Activated gamma-delta T cell treated with anti-CD3 and anti-CD28 coated beads, Interleukin-2, amount 50 U/mL, for 16 hours (primary cell): ENCODE measurements around the gene MARS2.
"Not testable (repeated sequence)": the region's sequence is repeated elsewhere in the genome, so short reads cannot be mapped to it uniquely, and the experiment has no call there.

Source experiments
- DNase-seq: peaks from one replicate; pipeline ENCODE4 v3.0.0-alpha.2; 2020; ENCODE audit warnings: low read depth

The MARS2 gene

DNA sequence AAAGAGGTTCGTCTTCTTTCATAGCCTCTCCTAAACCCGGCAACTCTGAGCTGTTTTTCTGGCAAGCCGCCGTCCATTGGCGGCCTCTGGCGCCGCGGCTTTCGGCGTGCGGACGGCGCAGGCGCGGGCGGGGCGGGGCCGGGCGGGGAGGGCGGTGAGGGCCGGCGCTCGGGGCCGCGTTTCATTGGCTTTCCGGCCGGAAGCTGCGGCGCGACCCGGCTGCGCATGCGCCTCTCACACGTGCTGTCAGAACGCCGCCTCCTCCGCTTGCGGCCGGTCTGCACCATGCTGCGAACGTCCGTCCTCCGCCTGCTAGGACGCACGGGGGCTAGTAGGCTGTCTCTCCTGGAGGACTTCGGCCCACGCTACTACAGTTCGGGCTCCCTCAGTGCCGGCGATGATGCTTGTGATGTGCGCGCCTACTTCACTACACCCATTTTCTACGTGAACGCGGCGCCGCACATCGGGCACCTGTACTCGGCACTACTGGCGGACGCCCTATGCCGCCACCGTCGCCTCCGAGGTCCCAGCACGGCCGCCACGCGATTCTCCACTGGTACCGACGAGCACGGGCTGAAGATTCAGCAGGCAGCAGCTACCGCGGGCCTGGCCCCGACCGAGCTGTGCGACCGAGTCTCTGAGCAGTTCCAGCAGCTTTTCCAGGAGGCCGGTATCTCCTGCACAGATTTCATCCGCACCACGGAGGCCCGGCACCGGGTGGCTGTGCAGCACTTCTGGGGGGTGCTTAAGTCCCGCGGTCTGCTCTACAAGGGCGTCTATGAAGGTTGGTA lies at the start of gene MARS2:
Gene MARS2, plus strand, starts transcription at position 249 of the 791 bp plus-strand sequence. Its CDS starts 37 bp downstream, at position 286.
- peak; percentile 89 for DNase-seq

DNA sequence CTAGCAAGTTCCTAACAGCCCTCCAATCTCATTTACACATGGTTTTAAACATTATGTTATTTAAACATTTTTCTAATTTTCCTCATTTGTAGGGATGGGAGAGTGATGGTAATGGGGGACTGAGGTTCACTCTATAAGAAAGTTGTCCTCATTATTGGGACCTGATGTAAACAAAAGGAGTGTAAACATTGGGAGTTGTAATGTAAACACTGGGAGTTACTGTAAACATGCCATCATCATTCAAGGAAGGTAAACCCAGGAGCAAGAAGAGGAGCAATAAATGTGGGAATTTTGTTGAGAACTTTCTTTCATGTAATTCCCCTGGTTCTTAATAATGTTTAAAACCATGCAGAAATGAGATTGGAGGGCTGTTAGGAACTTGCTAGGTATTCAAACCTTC lies 47.6 kb upstream of the MARS2 start:
- DNase-seq, result no peak

DNA sequence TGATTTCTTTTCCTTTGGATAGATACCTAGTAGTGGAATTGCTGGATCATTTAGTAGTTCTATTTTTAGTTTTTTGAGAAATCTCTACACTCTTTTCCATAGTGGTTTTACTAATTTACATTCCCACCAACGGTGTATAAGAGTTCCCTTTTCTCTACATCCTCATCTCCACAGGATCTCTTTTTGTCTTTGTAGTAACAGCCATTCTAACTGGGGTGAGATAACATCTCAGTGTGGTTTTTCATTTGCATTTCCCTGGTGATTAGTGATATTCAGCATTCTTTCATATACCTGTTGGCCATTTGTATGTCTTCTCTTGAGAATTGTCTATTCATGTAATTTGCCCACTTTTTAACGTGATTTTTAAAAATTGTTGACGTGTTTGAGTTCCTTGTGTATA lies 43.5 kb upstream of the MARS2 start:
- DNase-seq, result no peak

DNA sequence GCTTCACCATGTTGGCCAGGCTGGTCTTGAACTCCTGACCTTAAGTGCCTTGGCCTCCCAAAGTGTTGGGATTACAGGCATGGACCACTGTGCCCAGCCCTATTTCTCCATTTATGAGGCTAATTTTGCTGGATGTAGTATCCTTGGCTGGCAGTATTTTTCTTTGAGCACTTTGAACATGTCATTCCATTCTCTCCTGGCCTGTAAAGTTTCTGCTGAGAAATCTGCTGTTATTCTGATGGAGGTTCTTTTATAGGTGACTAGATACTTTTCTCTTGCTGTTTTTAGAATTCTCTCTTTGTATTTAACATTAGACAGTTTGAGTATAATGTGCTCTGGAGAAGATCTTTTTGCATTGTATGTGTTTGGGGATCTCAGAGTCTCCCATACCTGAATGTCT lies 38.9 kb upstream of the MARS2 start:
- DNase-seq, result no peak

DNA sequence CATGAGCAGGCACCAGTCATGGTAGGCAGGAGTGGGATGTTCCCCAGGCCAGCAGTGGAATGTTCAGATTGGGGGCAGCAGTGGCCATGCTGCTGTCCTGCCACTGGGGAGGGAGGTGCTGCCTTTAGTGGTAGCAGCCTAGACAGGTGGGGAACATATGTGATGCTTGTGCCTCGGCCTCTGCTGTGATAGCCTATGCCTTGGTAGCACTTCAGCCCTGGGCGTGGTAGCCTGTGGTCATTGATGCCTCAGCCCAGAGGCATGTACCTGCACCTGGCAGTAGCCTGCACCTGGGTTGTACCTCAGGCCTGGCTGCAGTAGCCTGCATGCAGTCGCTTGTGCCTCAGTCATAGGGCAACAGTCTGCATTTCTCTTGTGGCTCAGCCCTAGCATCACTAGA lies 36.9 kb upstream of the MARS2 start:
- no peak for DNase-seq

GRCh38 chr2:197669077-197669476 lies 36.1 kb upstream of the MARS2 start:
- no peak for DNase-seq

GRCh38 chr2:197672371-197672893 lies 32.7 kb upstream of the MARS2 start:
- no peak for DNase-seq

- no peak for DNase-seq
These were observed 32.1 kb upstream of the MARS2 start for GRCh38 chr2:197673106-197673505.

- DNase-seq, result no peak
These were observed 31.6 kb upstream of the MARS2 start for GRCh38 chr2:197673606-197674005.

- no peak for DNase-seq
These were observed 31.1 kb upstream of the MARS2 start for GRCh38 chr2:197674060-197674459.

- no peak for DNase-seq
These were observed 30.6 kb upstream of the MARS2 start for GRCh38 chr2:197674591-197674990.

DNA sequence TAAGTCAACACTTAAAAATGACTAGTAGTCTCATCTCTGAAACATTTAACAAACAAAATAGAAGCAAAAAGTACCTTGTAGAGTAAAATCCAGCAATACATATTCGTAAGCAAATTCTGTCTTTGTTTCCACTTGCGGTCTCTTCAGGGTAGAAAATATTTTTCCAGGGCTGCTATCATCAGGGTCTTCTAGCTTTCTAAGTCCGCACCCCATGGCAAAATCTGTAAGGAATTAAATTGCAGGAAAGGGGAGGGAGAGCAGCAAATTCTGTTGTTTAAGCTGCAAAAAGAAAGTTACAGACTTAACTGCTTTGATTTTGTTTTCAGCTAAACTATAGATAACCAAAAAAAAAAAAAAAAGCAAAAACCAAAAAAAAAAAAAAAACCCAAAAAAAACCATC lies 29.9 kb upstream of the MARS2 start, which contains the start of gene RFTN2:
Gene RFTN2, minus strand, starts transcription at position 342 of the 400 bp plus-strand sequence. Its CDS starts 129 bp downstream, at position 213.
- DNase-seq, result no peak

GRCh38 chr2:197675711-197676188 lies 29.4 kb upstream of the MARS2 start:
- DNase-seq, result no peak

DNA sequence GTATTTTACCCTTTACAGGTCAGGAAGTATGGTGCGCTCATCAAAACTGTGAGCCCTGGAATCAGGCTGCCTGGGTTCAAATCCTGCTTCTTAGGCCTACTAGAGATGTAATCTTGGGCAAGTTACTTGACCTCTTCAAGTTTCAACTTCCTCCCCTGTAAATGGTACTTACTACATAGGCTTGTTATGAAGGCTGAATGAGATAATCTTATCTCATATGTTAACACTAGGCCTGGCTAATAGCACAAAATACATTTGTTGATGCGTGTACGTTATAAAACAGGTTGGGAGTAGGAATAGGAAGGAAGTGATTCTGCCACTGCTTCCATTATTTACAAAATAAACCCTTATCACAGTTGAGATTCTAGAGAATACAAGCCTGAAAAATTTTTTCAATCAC lies 28.1 kb upstream of the MARS2 start:
- DNase-seq, result no peak

- no peak for DNase-seq
These were observed 27.7 kb upstream of the MARS2 start for GRCh38 chr2:197677483-197677882.

GRCh38 chr2:197695206-197695605 lies 10.0 kb upstream of the MARS2 start:
- not testable (repeated sequence) for DNase-seq

DNA sequence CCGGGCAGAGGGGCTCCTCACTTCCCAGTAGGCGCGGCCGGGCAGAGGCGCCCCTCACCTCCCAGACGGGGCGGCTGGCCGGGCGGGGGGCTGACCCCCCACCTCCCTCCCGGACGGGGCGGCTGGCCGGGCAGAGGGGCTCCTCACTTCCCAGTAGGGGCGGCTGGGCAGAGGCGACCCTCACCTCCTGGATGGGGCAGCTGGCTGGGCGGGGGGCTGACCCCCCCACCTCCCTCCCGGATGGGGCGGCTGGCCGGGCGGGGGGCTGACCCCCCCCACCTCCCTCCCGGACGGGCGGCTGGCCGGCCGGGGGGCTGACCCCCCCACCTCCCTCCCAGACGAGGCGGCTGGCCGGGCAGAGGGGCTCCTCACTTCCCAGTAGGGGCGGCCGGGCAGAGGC lies 9.2 kb upstream of the MARS2 start:
- not testable (repeated sequence) for DNase-seq

DNA sequence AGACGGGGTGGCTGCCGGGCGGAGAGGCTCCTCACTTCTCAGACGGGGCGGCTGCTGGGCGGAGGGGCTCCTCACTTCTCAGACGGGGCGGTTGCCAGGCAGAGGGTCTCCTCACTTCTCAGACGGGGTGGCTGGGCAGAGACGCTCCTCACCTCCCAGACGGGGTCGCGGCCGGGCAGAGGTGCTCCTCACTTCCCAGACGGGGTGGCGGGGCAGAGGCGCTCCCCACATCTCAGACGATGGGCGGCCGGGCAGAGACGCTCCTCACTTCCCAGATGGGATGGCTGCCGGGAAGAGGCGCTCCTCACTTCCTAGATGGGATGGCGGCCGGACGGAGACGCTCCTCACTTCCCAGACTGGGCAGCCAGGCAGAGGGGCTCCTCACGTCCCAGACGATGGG lies 8.6 kb upstream of the MARS2 start:
- DNase-seq, result not testable (repeated sequence)

DNA sequence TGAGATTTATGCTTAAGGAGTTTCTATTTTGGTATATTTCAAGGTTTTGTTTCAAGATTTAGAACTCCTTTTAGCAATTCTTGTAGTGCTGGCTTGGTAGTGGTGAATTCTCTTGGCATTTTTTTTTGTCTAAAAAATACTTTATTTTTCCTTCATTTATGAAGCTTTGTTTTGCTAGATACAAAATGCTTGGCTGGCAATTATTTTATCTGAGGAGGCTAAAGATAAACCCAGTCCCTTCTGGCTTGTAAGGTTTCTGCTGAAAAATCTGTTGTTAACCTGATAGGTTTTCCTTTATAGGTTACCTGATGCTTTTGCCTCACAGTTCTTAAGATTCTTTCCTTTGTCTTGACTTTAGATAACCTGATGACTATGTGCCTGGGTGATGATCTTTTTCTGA lies 5.4 kb upstream of the MARS2 start:
- DNase-seq, result not testable (repeated sequence)

- DNase-seq, result no peak
These were observed 4.2 kb upstream of the MARS2 start for GRCh38 chr2:197700960-197701359.

- DNase-seq, result no peak
These were observed 592 bp upstream of the MARS2 start for GRCh38 chr2:197704434-197705120.

DNA sequence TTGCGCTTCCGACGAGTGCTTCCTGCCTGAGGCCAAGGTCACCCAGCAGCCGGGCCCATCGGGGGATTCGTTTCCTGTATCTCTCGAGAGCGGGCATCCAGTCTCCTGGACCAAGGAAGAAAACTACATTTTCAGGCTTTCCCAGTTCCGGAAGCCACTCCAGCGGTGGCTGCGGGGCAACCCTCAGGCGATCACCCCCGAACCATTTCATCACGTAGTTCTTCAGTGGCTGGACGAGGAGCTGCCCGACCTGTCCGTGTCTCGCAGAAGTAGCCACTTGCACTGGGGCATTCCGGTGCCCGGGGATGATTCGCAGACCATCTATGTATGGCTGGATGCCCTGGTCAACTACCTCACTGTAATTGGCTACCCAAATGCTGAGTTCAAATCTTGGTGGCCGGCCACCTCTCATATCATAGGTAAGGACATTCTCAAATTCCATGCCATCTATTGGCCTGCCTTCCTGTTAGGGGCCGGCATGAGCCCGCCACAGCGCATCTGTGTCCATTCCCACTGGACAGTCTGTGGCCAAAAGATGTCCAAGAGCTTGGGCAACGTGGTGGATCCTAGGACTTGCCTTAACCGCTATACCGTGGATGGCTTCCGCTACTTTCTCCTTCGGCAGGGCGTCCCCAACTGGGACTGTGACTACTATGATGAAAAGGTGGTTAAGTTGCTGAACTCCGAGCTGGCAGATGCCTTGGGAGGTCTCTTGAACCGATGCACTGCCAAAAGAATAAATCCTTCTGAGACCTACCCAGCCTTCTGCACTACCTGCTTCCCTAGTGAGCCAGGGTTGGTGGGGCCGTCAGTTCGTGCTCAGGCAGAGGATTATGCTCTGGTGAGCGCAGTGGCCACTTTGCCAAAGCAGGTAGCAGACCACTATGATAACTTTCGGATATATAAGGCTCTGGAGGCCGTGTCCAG lies 1.0 kb downstream of the MARS2 start:
- no peak for DNase-seq
